ENCODE data around the gene SMIM32.

Gene SMIM32

GRCh38 chr5:136225796-136226195 is 32.8 kb upstream of the SMIM32 start:
- no peaks in the 10 kb centered on the region for H3K27me3 ChIP-seq (ENCODE audit: control insufficient read depth, insufficient read depth, low read length)
- no peaks in the 10 kb centered on the region for H3K9me3 ChIP-seq (ENCODE audit: control insufficient read depth, insufficient read depth, low read length)
- H3K36me3 ChIP-seq (ENCODE audit: control insufficient read depth, insufficient read depth, low read length), result no peaks in the 10 kb centered on the region
- no peaks in the 10 kb centered on the region; the same call in 1 of the 2 replicates for H3K4me1 ChIP-seq (ENCODE audit: control insufficient read depth, insufficient read depth, low read length)
- no peak overlapping the region for H3K4me3 ChIP-seq (ENCODE audit: low read length)
- no CpG with 5 or more reads among the region's 2 CpGs for WGBS (ENCODE audit: insufficient coverage, insufficient read length)
- no peak for DNase-seq (ENCODE audit: low read depth, low spot score)
- no peak overlapping the region for H3K27ac ChIP-seq (ENCODE audit: low read length)

- Histone ChIP-seq H3K27ac (ENCODE audit: low read length) (no peak overlapping the region), H3K4me1 (ENCODE audit: control insufficient read depth, insufficient read depth, low read length) (no peaks in the 10 kb centered on the region), H3K4me3 (ENCODE audit: low read length) (no peak overlapping the region), H3K36me3 (ENCODE audit: control insufficient read depth, insufficient read depth, low read length) (no peaks in the 10 kb centered on the region), H3K27me3 (ENCODE audit: control insufficient read depth, insufficient read depth, low read length) (no peaks in the 10 kb centered on the region), H3K9me3 (ENCODE audit: control insufficient read depth, insufficient read depth, low read length) (no peaks in the 10 kb centered on the region)
- DNase-seq (ENCODE audit: low read depth, low spot score), result no peak
- no CpG with 5 or more reads among the region's 4 CpGs for WGBS (ENCODE audit: insufficient coverage, insufficient read length)
Observed at GRCh38 chr5:136222580-136223235, 29.7 kb upstream of the SMIM32 start.

- no peak overlapping the region for H3K27ac ChIP-seq (ENCODE audit: low read length)
- H3K27me3 ChIP-seq (ENCODE audit: control insufficient read depth, insufficient read depth, low read length), result no peaks in the 10 kb centered on the region
Observed at GRCh38 chr5:136221340-136221739, 28.4 kb upstream of the SMIM32 start.

GRCh38 chr5:136216230-136216629 is 23.3 kb upstream of the SMIM32 start:
- no peak for DNase-seq (ENCODE audit: low read depth, low spot score)
- Histone ChIP-seq H3K27ac (ENCODE audit: low read length) (no peak overlapping the region), H3K4me1 (ENCODE audit: control insufficient read depth, insufficient read depth, low read length) (0 out of 2 replicates have a peak, but pooled peaks cover 3% of the 10 kb centered on the region), H3K27me3 (ENCODE audit: control insufficient read depth, insufficient read depth, low read length) (no peaks in the 10 kb centered on the region), H3K9me3 (ENCODE audit: control insufficient read depth, insufficient read depth, low read length) (no peaks in the 10 kb centered on the region), H3K4me3 (ENCODE audit: low read length) (no peak overlapping the region), H3K36me3 (ENCODE audit: control insufficient read depth, insufficient read depth, low read length) (no peaks in the 10 kb centered on the region)
- no CpG with 5 or more reads among the region's 8 CpGs for WGBS (ENCODE audit: insufficient coverage, insufficient read length)

More at GRCh38 chr5:136221340-136221739, 28.4 kb upstream of the SMIM32 start:
- Histone ChIP-seq H3K9me3 (ENCODE audit: control insufficient read depth, insufficient read depth, low read length) (no peaks in the 10 kb centered on the region), H3K36me3 (ENCODE audit: control insufficient read depth, insufficient read depth, low read length) (no peaks in the 10 kb centered on the region), H3K4me3 (ENCODE audit: low read length) (no peak overlapping the region), H3K4me1 (ENCODE audit: control insufficient read depth, insufficient read depth, low read length) (no peaks in the 10 kb centered on the region)
- DNase-seq (ENCODE audit: low read depth, low spot score), result no peak
- no CpG with 5 or more reads among the region's 4 CpGs for WGBS (ENCODE audit: insufficient coverage, insufficient read length)

- Histone ChIP-seq H3K4me3 (ENCODE audit: low read length) (no peak overlapping the region), H3K4me1 (ENCODE audit: control insufficient read depth, insufficient read depth, low read length) (0 out of 2 replicates have a peak, but pooled peaks cover 3% of the 10 kb centered on the region), H3K36me3 (ENCODE audit: control insufficient read depth, insufficient read depth, low read length) (no peaks in the 10 kb centered on the region), H3K27me3 (ENCODE audit: control insufficient read depth, insufficient read depth, low read length) (no peaks in the 10 kb centered on the region), H3K27ac (ENCODE audit: low read length) (no peak overlapping the region), H3K9me3 (ENCODE audit: control insufficient read depth, insufficient read depth, low read length) (no peaks in the 10 kb centered on the region)
- DNase-seq (ENCODE audit: low read depth, low spot score), result no peak
- no CpG with 5 or more reads among the region's 4 CpGs for WGBS (ENCODE audit: insufficient coverage, insufficient read length)
Observed at GRCh38 chr5:136215812-136216211, 22.9 kb upstream of the SMIM32 start.

- no peaks in the 10 kb centered on the region for H3K36me3 ChIP-seq (ENCODE audit: control insufficient read depth, insufficient read depth, low read length)
- H3K27ac ChIP-seq (ENCODE audit: low read length), result no peak overlapping the region
- no CpG with 5 or more reads among the region's 9 CpGs for WGBS (ENCODE audit: insufficient coverage, insufficient read length)
- no peaks in the 10 kb centered on the region for H3K9me3 ChIP-seq (ENCODE audit: control insufficient read depth, insufficient read depth, low read length)
- H3K4me3 ChIP-seq (ENCODE audit: low read length), result no peak overlapping the region
- DNase-seq (ENCODE audit: low read depth, low spot score), result no peak
- H3K27me3 ChIP-seq (ENCODE audit: control insufficient read depth, insufficient read depth, low read length), result no peaks in the 10 kb centered on the region
- H3K4me1 ChIP-seq (ENCODE audit: control insufficient read depth, insufficient read depth, low read length), result 0 out of 2 replicates have a peak, but pooled peaks cover 3% of the 10 kb centered on the region
Observed at GRCh38 chr5:136213919-136214493, 21.0 kb upstream of the SMIM32 start.

GRCh38 chr5:136212252-136212721 is 19.3 kb upstream of the SMIM32 start:
- H3K4me3 ChIP-seq (ENCODE audit: low read length), result no peak overlapping the region
- H3K4me1 ChIP-seq (ENCODE audit: control insufficient read depth, insufficient read depth, low read length), result 0 out of 2 replicates have a peak, but pooled peaks cover 3% of the 10 kb centered on the region
- H3K36me3 ChIP-seq (ENCODE audit: control insufficient read depth, insufficient read depth, low read length), result no peaks in the 10 kb centered on the region
- no peaks in the 10 kb centered on the region; the same call in 1 of the 2 replicates for H3K27me3 ChIP-seq (ENCODE audit: control insufficient read depth, insufficient read depth, low read length)
- H3K27ac ChIP-seq (ENCODE audit: low read length), result no peak overlapping the region
- no peaks in the 10 kb centered on the region for H3K9me3 ChIP-seq (ENCODE audit: control insufficient read depth, insufficient read depth, low read length)
- DNase-seq (ENCODE audit: low read depth, low spot score), result no peak
- no CpG with 5 or more reads among the region's 10 CpGs for WGBS (ENCODE audit: insufficient coverage, insufficient read length)

- no peak overlapping the region for H3K4me3 ChIP-seq (ENCODE audit: low read length)
- 0 out of 2 replicates have a peak, but pooled peaks cover 3% of the 10 kb centered on the region for H3K4me1 ChIP-seq (ENCODE audit: control insufficient read depth, insufficient read depth, low read length)
- H3K27me3 ChIP-seq (ENCODE audit: control insufficient read depth, insufficient read depth, low read length), result peaks cover 5% of the 10 kb centered on the region; the same call in 1 of the 2 replicates
- WGBS (ENCODE audit: insufficient coverage, insufficient read length), result no CpG with 5 or more reads among the region's 10 CpGs
- no peaks in the 10 kb centered on the region for H3K36me3 ChIP-seq (ENCODE audit: control insufficient read depth, insufficient read depth, low read length)
- no peak for DNase-seq (ENCODE audit: low read depth, low spot score)
- H3K27ac ChIP-seq (ENCODE audit: low read length), result no peak overlapping the region
- no peaks in the 10 kb centered on the region for H3K9me3 ChIP-seq (ENCODE audit: control insufficient read depth, insufficient read depth, low read length)
Observed at GRCh38 chr5:136211282-136212040, 18.5 kb upstream of the SMIM32 start.

GRCh38 chr5:136210259-136210658 is 17.3 kb upstream of the SMIM32 start:
- Histone ChIP-seq H3K36me3 (ENCODE audit: control insufficient read depth, insufficient read depth, low read length) (no peaks in the 10 kb centered on the region), H3K4me1 (ENCODE audit: control insufficient read depth, insufficient read depth, low read length) (0 out of 2 replicates have a peak, but pooled peaks cover 3% of the 10 kb centered on the region), H3K27me3 (ENCODE audit: control insufficient read depth, insufficient read depth, low read length) (peaks cover 10% of the 10 kb centered on the region; the same call in 1 of the 2 replicates), H3K4me3 (ENCODE audit: low read length) (no peak overlapping the region), H3K9me3 (ENCODE audit: control insufficient read depth, insufficient read depth, low read length) (no peaks in the 10 kb centered on the region), H3K27ac (ENCODE audit: low read length) (no peak overlapping the region)
- no CpG with 5 or more reads among the region's 4 CpGs for WGBS (ENCODE audit: insufficient coverage, insufficient read length)
- no peak for DNase-seq (ENCODE audit: low read depth, low spot score)

- no peak overlapping the region for H3K4me3 ChIP-seq (ENCODE audit: low read length)
- H3K27ac ChIP-seq (ENCODE audit: low read length), result no peak overlapping the region
- H3K4me1 ChIP-seq (ENCODE audit: control insufficient read depth, insufficient read depth, low read length), result 0 out of 2 replicates have a peak, but pooled peaks cover 3% of the 10 kb centered on the region
- H3K36me3 ChIP-seq (ENCODE audit: control insufficient read depth, insufficient read depth, low read length), result no peaks in the 10 kb centered on the region
- H3K9me3 ChIP-seq (ENCODE audit: control insufficient read depth, insufficient read depth, low read length), result no peaks in the 10 kb centered on the region
- peaks cover 15% of the 10 kb centered on the region; the same call in 1 of the 2 replicates for H3K27me3 ChIP-seq (ENCODE audit: control insufficient read depth, insufficient read depth, low read length)
- no peak for DNase-seq (ENCODE audit: low read depth, low spot score)
- no CpG with 5 or more reads among the region's 14 CpGs for WGBS (ENCODE audit: insufficient coverage, insufficient read length)
Observed at GRCh38 chr5:136209346-136209910, 16.5 kb upstream of the SMIM32 start.

Data from iPS DF 6.9 (cell line).